OCI-LY7 (cell line): ENCODE data around the gene GCNT4.

Source experiments
- CTCF ChIP-seq: fragments of 200-600 bp; sonication (generic); conservative IDR thresholded peaks from 2 replicates; pipeline ENCODE4 v1.5.1; 2014; ENCODE audit warnings: mild to moderate bottlenecking, antibody characterized with exemption, low read length, moderate library complexity, mixed read lengths
- EZH2phosphoT487 ChIP-seq: fragments of 200-600 bp; sonication (generic); IDR thresholded peaks from 2 replicates; pipeline ENCODE4 v1.6.1; 2018; ENCODE audit warnings: low read depth, borderline replicate concordance, mild to moderate bottlenecking, mixed run types, antibody characterized with exemption, low read length, moderate library complexity, mixed read lengths

GRCh38 chr5:75049456-75050351 lies 2.7 kb downstream of the GCNT4 start:
- peak; percentile 82 for TF ChIP-seq CTCF
- no peak for TF ChIP-seq EZH2phosphoT487
